ENCODE data around the gene RFX2.

The RFX2 gene

DNA sequence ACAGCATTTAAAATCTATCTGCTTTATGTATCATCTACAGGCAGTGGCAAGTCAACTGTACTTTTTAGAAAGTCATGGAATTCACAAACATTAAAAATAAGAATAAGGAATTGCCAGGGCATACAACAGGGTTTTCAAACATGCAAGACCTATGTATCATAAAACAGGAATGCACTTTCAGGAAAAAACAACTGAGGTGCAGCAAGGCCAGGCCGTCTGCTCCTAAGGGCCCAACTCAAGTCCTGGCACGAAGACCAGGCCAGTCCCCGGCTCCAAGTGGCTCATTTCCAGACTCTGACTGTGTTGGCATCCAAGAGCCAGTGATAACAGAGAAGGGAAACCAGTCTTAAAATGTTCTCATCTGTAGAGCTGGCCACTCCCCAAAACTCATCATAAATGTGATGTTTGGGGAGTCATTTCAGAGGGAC, 7.1 kb downstream of the RFX2 start:
- no peak for DNase-seq

DNA sequence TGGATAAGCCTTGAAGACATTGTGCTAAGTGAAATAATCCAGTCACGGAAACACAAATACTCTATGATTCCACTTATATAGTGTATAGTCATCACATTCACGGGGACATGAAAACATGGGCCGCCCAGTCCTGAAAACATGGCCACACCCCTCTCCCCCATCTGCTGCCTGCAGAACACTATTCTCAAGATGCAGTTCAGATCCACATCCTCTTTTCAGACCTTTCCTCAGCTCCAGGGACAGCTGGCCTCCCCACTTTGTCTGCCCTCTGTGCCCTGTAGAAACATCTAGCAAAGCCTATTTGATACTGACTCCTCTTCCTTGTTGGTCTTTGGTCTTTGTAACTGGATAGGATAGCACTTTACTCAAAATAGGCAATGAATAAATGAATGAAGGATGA, 8.3 kb downstream of the RFX2 start:
- no peak for DNase-seq

DNA sequence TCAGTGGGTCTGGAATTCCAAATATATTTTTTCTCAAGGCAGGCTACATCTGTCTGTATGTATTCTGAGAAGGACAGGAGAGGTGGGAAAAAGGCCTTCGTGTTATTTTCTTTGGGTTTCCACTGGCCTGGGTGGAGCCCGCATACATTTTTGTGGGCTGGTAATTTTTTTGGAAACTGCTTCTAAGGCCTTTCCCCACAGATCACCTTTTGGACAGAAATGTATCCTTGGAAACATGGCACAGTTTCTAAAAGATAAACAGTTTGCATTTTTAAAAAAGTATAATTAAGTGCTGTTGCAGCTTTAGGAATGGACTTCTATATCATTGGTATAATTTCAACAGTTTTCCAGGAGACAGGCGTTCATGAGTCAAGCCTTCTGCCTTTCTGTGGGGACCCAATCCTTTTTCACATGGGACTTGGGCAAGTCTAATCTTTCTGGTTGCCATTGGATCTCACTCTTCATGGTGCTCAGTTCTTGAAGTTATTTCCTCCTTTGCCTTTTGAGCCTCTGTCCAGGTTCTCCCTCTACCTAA, 8.9 kb downstream of the RFX2 start:
- no peak for DNase-seq

DNA sequence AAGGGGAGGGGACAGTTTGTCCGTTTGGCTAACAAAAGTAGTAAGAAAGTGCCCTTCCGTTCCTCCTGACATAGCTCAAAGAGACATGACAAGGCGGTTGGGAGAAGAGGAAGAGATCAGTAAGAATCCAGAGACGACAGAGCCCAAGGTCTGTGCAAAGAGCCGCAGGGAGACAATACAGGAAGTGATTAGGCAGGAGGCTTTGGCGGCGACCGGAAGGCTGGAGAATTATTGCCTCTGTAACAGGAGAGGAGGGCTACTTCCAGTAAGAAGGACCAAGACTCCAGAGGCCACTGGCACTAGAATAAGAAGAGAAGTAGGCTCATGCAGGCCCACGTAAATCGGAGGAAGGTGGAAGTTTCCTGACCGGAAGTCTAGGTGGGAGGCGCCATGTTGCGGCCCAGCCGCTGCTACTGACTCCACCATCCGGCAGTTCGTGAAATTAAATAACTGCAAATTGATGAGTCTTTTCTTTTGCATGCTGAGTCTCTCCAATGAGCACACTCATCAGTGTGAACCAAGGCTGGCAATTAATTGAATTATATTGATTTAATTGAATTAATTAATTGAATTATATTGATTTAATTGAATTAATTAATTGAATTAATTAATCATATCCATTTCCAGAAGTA, 9.9 kb downstream of the RFX2 start:
- DNase-seq = peak; percentile 65 to 70

DNA sequence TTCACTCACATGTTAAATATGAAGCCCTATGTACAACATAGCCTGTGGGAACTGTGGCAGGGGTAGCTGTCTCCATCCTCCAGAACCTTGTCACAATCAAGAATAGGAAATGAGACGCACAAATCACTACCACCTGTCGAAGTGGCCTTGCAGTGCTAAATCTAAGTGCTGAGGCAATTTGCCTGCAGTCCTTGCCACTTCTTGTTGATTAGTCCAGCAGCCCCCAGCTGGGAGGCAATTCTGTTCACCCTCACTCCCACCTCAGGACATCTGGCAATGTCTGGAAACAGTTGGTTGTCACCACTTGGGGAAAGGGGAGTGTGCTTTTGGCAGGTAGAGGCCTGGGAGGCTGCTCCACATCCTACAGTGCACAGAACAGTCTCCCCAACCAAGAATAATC, 10.7 kb downstream of the RFX2 start:
- DNase-seq = no peak

DNA sequence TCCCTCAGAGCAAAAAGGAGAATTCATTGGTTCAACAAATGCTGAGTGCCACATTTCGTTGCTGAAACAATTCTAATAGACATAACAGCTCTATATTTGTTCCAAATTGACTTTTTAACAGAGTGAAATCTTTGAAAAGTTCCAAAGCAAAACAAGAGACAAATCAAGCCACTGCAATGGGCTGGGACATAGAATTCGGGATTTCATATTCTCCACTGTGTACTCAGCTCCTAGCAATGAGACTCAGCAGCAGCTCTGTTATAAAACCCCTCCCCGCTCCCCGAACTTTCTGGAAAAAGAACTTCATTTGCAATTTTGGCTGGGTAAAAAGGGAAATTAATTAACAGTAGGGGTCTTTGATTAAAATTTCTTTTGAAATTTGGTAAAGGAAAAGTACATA, 11.3 kb downstream of the RFX2 start:
- no peak for DNase-seq

DNA sequence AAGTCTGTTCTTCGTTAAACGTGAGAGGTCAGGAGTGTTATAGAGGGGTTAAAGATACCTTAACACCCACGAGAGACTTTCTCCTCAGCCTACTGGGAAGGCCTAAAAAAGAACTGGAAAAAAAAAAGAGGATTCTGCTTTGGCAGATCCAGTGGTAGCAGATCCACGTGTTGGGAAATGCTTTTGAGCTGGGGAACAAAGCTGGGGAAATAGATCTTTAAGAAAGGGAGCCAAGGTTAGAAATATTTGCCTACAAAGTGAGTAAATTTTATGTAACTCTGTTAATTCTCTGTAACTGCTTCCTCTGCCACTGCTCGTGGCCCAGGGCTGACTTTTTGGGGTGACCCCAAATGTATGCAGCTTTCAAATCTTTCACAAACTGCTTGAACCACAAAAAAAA, 11.7 kb downstream of the RFX2 start:
- DNase-seq = no peak

DNA sequence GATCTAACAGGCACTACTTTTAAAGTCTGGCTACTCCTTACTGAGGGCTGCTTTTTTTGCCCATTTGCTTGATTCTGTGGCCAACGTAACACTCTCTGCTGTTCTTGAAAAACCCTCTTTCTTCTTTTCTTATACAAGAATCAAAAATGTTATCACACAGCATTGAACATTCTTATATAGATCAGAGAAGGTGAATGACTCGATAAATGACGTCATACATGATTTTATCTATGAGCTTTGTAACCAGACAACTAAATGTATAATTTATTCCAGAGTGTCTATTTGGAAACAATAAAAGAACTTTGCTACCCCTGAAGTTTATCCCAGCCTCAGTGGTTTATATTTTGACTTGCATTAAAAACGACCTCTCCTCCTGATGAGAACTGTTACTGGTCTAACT, 12.4 kb downstream of the RFX2 start:
- no peak for DNase-seq

DNA sequence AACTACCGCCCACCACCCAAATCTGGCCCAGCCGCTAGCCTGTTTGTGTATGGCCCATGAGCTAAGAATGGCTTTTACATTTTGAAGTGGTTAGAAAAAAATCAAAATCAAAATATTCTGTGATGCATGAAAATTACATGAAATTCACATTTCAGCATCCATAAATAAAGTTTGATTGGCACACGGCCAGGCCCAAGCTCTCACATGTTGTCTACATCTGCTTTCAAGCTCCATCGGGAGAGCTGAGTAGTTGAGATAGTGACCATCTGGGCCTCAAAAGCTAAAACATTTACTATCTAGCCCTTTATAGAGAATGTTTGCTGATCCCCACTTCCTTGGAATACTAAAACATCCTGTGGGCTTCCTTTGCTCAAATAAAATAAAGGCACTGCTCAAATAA, 14.5 kb downstream of the RFX2 start:
- DNase-seq = no peak

DNA sequence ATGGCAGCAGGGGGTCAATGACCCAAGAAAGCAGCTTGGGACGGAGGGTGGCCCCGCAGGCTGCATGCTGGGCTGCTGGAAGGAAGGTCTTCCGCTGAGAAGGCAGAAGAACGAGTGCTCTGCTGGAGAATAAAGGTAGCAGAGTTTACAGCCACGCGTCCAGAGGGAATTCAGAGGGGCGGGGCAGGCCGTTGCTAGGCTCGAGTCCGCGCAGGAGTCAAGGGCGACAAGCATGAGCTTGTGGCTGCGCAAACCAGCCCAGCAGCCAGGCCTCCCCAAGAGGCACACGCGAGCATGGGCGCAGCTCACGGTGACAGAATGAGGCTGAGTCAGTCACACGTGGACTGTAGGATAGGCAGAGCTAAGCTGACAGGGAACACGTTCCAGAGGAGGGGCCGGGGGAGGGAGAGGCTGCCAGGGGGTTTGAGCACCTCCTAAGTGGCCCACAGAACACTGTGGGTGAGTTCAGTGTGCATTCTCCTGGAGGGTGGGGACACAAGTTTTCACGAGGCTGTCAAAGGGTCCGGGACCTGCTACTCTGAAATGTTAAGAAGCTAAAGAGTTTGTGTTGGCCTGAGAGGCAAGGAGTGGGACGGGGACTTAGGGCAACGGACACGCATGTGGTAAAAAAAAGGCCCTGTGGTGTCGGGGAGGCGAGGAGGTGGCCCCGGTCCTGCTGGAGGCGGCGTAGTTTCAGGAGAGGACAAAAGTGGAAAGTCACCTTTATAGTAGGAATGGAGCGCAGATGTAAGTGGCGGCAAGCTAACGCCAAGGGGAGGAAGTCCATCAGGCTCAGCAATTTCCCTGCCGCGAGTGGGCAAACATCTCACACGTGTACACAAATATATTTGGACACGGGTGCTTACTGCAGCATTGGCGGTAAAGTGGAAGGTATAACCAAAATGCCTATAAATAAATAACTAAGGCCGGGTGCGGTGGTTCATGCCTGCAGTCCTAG, 17.7 kb downstream of the RFX2 start:
- no peak for DNase-seq

DNA sequence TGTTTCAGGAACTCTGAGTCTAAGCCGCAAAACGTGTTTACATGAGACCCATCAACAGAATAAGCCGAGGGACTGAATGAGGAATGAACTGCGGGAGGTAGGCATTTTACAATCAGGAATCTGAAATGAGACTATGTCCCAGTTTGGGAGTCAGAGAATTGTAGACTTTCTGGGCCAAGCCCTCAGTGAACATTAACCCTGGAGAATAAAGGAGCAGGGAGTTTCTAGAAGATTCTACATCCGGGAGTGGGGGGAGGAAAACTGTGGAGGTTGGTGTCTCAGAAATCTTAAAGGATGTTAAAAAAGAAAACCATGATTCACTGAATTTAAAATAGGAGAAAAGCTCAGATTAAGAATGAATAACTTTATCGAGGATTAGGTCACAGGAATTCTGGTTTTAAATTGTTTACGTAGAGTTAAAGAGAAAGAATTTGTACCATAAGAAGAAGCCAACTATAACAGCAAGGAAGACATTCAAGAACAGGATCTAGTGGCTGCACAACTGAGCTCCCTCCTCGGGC, 18.5 kb downstream of the RFX2 start:
- DNase-seq = no peak

DNA sequence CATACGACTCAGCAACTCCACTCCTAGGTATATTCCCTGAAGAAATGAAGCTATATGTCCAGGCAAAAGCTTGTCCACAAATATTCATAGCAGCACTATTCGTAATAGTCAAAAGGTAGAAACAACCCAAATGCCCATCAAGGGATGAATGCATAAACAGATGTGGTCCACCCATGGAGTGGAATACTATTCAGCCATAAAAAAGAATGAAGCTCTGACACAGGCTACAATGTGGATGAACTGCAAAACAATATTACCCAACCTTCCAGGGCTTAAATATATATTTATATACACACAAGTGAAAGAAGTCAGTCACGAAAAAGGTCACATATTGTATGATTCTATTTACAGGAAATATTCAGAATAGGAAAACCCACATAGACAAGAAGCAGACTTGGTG, 19.7 kb downstream of the RFX2 start:
- no peak for DNase-seq

DNA sequence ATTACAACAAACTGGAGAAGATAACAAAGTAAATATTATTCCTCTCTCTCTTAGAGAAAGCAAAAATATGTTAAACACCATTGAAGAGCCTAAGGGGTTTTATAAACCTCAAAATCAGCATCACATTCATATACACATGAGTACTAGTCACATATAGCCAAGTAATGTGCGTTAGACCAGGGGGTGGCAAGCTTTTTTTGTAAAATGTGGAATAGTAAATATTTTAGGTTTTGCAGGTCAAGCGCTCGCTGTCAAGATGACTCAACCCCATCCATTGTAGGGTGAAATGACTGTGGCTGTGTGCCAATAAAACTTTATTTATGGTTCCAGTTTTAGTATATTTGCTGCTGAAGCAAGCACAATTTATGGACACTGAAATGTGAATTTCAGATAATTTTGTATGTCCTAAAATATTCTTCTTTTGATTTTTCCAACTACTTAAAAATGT, 21.7 kb downstream of the RFX2 start:
- DNase-seq = no peak

DNA sequence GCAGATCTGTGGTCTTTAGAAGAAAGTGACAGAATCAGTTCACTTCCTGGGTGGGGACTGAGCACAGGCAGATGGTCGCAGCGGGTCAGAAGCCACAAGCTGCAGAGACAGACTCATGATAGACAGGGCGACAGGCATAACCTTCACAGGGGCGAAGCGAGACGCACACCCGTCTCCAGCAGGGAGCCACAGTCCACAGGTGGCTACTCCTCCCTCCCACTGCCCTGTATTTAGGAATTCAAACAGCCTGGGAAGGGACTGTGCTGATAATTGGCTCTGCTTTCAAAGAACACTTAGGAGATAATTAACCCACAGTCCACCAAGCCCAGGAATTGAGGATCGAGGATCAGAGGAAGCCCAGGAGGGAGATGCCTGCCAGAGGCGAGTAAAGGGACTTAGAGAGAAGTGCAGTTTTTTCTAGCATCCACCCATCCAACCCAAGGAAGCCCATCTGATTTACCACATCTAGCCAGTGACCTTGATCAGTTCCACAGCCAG, 23.2 kb downstream of the RFX2 start:
- peak; percentile 47 to 56 for DNase-seq

DNA sequence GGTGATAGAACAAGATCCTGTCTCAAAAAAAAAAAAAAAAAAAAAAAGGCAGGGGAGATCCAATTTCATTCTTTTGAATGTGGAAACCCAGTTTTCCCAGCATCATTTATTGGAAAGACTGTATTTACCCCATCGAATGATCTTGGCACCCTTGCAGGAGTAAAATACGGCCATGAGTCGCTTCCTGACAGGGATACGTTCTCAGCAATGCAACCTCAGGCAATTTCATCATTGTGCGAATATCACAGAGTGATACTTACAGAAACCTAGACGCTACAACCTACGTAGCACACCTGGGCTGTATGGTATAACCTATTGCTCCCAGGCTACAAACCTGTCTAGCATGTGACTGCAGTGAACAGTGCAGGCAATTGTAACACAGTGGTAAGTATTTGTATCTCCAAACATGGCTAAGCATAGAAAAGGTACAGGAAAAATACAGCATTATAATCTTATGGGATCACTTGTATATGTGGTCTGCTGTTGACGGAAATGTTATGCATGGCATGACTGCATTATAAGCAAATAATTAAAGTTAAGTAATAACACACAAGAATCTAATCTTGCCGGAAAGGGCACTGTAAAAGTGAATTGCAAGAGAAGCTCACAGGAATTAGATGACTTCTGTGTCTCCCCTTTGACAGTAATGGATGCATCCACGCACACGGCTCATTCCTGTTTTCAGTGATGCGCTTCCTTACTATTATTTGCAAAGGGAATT, 24.1 kb downstream of the RFX2 start:
- no peak for DNase-seq

DNA sequence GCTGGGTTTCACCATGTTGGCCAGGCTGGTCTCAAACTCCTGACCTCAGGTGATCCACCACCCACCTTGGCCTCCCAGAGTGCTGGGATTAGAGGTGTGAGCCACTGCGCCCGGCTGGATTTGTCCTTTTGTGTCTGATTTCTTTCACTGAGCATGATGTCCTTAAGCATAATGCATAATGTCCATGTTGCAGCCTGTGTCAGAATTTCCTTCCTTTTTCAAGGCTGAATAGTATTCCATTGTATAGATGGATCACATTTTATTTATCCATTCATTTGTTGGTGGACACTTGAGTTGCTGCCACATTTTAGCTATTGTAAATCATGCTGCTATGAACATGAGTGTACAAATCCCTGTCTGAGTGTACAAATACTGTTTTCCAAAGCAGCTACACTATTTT, 25.5 kb downstream of the RFX2 start:
- DNase-seq = no peak

DNA sequence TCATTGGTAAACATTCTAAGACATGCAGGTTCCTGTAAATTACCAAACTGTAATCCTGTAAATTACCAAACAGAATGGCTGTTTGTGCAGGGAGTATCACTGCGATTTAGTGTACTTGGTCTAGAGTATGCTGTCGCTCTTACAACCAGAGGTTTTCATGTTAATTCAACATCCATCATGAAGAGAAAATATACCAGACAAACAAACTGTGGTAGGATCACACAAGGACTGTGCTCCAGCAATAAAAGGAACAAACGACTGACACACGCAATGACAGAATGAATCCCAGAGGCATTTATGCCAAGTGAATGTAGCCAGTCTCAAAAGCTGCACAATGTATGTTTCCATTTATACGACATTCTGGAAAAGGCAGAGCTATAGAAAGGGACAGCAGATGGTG, 31.2 kb downstream of the RFX2 start:
- DNase-seq = no peak

DNA sequence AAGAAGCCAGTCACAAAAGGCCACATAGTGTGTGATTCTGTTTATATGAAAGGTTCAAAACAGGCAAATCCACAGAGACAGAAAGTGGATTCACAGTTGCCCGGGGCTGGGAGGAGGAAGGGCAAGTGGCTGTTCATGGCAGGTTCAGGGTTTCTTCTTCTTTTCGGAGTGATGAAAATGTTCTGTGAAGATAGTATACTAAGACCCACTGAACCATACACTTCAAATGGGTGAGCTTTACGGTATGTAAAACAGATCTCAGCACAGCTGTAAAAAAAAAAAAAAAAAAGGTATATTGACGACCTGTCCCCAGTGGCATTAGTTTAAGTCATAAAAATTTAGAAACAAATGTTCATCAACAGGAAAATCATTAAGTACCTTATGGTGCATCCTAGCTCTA, 32.2 kb downstream of the RFX2 start:
- DNase-seq = no peak

DNA sequence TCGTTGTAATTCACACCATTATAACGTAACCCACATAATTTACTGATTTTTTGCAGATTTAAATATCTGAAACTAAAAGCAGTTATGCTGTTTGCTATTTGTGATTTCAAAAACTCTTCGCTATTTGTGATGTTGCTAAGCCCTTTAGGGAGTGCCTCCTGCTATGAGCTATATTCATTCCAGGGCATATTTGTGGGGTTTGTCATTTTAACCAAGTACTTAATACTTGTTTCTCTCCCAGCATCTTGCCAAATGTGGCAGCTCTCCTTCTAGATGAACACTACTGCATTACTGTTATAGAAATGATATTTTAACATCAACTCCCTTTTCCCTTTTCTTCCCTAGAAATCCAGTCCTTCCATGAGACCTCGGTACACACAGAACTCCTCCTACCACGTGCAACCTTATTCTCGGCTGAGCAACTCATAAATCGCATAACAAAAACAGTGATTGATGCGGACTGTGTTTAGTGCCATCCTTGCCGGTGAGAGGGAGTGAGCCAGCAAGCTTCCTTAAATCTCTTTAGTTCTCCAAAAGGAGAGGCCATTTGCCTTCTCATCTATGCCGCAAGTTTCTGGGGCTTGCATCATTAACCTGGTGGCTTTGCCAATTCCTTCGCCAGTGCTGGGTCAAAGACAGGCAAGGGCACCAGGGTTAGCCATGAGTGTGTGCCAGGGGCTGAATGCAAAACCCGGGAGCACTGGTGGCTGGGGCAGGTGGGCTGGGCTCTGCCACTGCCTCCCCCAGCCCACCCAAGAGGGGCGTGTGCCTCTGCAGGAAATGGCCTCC, 33.4 kb downstream of the RFX2 start:
- no peak for DNase-seq

DNA sequence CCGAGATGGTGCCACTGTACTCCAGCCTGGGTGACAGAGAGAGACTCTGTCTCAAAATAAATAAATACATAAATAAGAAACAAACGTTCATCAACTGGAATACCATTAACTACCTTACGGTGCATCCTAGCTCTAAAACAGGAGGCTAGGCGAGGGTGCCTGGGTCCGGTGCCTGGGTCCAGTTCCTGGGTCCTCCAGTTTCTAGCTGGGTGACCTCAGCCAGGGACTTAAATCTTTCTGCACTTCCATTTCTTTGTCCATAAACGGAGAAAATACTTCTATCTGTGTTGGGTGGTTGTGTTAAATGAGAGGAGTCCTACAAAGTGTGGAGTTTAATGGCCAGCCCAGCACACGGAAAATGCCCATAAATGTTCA, 34.0 kb downstream of the RFX2 start:
- DNase-seq = no peak

DNA sequence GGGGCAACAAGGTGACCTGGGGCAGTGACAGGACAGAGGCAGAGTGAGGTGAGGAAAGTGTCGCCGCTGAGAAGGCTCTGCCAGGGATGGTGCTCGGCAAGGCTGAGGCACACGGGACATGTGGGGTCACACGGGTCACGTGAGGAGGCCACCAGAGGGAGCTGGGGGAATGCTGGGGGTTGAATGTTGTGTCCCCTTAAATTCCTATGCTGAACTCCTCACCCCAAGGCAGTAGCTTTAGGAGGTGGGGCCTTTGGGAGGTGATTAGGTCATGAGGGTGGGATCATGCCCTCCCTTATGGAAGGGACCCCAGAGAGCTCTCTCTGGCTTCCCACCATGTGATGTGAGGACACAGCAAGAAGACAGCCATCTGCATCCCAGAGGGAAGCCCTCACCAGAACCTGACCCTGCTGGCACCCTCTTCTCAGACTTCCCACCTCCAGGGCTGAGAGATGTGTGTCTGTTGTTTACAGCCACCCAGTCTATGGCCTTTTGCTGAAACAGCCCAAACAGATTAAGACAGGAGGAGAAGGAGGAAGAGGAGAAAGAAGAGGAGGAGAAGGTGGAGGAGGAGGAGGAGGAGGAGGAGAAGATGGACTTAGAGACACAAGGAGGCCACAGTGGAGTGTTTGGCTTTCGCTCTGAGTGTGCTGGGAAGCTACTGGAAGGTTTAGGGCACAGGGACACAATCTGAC, 35.4 kb downstream of the RFX2 start:
- DNase-seq = no peak

All from activated T-cell treated with anti-CD3 and anti-CD28 coated beads, Interleukin-2, amount 50 U/mL, for 48 hours (primary cell).